ENCODE results near the gene ESPN.
"Not testable (repeated sequence)": the region's sequence is repeated elsewhere in the genome, so short reads cannot be mapped to it uniquely, and the experiment has no call there.

The ESPN gene

GRCh38 chr1:6445062-6445763 lies 20.6 kb downstream of the ESPN start:
- peak; percentile 42 for DNase-seq
- in situ Hi-C loops (cut with MboI; ENCODE audit: low pct_unique_long_range_greater_than_20kb, low sequenced_read_pairs) = no loop called here

GRCh38 chr1:6445929-6446328 lies 21.4 kb downstream of the ESPN start:
- DNase-seq; in situ Hi-C loops (cut with MboI; ENCODE audit: low pct_unique_long_range_greater_than_20kb, low sequenced_read_pairs): not testable (repeated sequence)

- DNase-seq = no peak
- in situ Hi-C loops (cut with MboI; ENCODE audit: low pct_unique_long_range_greater_than_20kb, low sequenced_read_pairs) = no loop called here
These were observed 22.1 kb downstream of the ESPN start for GRCh38 chr1:6446665-6447015.

GRCh38 chr1:6447016-6447817 lies 22.6 kb downstream of the ESPN start:
- DNase-seq = no peak
- in situ Hi-C loops (cut with MboI; ENCODE audit: low pct_unique_long_range_greater_than_20kb, low sequenced_read_pairs) = no loop called here

GRCh38 chr1:6447818-6448748 lies 23.5 kb downstream of the ESPN start:
- in situ Hi-C loops (cut with MboI; ENCODE audit: low pct_unique_long_range_greater_than_20kb, low sequenced_read_pairs) = no loop called here
- no peak for DNase-seq

- in situ Hi-C loops (cut with MboI; ENCODE audit: low pct_unique_long_range_greater_than_20kb, low sequenced_read_pairs) = no loop called here
- DNase-seq = no peak
These were observed 24.4 kb downstream of the ESPN start for GRCh38 chr1:6448749-6449631.

- no peak for DNase-seq
- in situ Hi-C loops (cut with MboI; ENCODE audit: low pct_unique_long_range_greater_than_20kb, low sequenced_read_pairs) = no loop called here
These were observed 25.5 kb downstream of the ESPN start for GRCh38 chr1:6450005-6450450.

- in situ Hi-C loops (cut with MboI; ENCODE audit: low pct_unique_long_range_greater_than_20kb, low sequenced_read_pairs) = not testable (repeated sequence)
These were observed 25.9 kb downstream of the ESPN start for GRCh38 chr1:6450486-6450885.

GRCh38 chr1:6450943-6451373 lies 26.4 kb downstream of the ESPN start:
- in situ Hi-C loops (cut with MboI; ENCODE audit: low pct_unique_long_range_greater_than_20kb, low sequenced_read_pairs) = no loop called here
- no peak for DNase-seq

More at GRCh38 chr1:6450486-6450885, 25.9 kb downstream of the ESPN start:
- not testable (repeated sequence) for DNase-seq

GRCh38 chr1:6453895-6454855 lies 29.6 kb downstream of the ESPN start:
- not testable (repeated sequence) for DNase-seq

GRCh38 chr1:6454856-6455751 lies 30.5 kb downstream of the ESPN start:
- in situ Hi-C loops (cut with MboI; ENCODE audit: low pct_unique_long_range_greater_than_20kb, low sequenced_read_pairs) = no loop called here
- peak; percentile 37 for DNase-seq

More at GRCh38 chr1:6453895-6454855, 29.6 kb downstream of the ESPN start:
- in situ Hi-C loops (cut with MboI; ENCODE audit: low pct_unique_long_range_greater_than_20kb, low sequenced_read_pairs) = not testable (repeated sequence)

- in situ Hi-C loops (cut with MboI; ENCODE audit: low pct_unique_long_range_greater_than_20kb, low sequenced_read_pairs); DNase-seq: not testable (repeated sequence)
These were observed 31.4 kb downstream of the ESPN start for GRCh38 chr1:6455752-6456520.

- DNase-seq = no peak
- in situ Hi-C loops (cut with MboI; ENCODE audit: low pct_unique_long_range_greater_than_20kb, low sequenced_read_pairs) = no loop called here
These were observed 32.4 kb downstream of the ESPN start for GRCh38 chr1:6456800-6457466.

- in situ Hi-C loops (cut with MboI; ENCODE audit: low pct_unique_long_range_greater_than_20kb, low sequenced_read_pairs) = no loop called here
- no peak for DNase-seq
These were observed 35.3 kb downstream of the ESPN start for GRCh38 chr1:6459850-6460265.
